GM20000 (cell line): ENCODE data around the gene PRKAB2.
"Not testable (repeated sequence)": the region's sequence is repeated elsewhere in the genome, so short reads cannot be mapped to it uniquely, and the experiment has no call there.

Experiments
- DNase-seq: peaks from one replicate; pipeline ENCODE4 v3.0.0; 2012; ENCODE audit warnings: low spot score
- TF ChIP-seq, protein P1 (sequence below): IDR thresholded peaks from 2 replicates; pipeline ENCODE4 v1.5.1; 2012; ENCODE audit warnings: mild to moderate bottlenecking, control low read depth; ENCODE audit errors: extremely low read depth, missing control alignments

PRKAB2 gene

DNA sequence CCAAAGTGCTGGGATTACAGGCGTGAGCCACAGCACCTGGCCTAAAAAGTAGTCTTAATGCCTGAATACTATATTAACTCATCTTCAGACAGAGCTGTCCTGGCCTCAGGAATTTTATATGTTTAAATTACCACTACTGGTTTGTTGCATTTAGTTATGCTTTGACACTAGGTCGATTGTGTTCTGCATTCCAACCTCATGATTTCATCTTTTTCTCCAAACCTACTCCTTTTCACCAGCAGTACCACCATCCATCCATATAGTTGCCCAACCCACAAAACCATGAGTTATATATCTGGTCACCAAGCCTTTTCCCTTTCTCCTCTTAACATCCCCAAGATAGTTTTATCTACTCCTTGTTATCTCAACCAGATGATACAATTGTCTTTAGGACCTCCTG lies 30.3 kb upstream of the PRKAB2 start:
- TF ChIP-seq, protein P1, sequence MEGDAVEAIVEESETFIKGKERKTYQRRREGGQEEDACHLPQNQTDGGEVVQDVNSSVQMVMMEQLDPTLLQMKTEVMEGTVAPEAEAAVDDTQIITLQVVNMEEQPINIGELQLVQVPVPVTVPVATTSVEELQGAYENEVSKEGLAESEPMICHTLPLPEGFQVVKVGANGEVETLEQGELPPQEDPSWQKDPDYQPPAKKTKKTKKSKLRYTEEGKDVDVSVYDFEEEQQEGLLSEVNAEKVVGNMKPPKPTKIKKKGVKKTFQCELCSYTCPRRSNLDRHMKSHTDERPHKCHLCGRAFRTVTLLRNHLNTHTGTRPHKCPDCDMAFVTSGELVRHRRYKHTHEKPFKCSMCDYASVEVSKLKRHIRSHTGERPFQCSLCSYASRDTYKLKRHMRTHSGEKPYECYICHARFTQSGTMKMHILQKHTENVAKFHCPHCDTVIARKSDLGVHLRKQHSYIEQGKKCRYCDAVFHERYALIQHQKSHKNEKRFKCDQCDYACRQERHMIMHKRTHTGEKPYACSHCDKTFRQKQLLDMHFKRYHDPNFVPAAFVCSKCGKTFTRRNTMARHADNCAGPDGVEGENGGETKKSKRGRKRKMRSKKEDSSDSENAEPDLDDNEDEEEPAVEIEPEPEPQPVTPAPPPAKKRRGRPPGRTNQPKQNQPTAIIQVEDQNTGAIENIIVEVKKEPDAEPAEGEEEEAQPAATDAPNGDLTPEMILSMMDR = no peak
- no peak for DNase-seq

DNA sequence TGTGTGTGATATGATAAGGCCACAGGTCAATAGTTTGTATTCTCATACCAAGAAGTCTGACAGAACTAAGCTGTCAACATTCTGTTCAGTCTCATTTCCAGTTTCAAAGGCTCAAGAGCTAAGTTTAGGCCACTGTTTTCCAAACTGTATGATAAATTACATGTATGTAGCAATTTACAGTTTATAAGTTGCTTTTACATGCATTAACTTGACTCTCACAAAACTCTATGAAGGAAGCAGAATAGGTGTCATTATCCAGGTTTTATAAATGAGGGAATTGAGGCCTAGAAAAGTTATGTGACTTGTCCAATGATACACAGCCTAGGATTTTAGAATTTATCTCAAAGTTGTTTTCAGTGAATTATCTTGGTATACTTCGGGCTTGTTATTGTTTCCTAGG lies 29.5 kb upstream of the PRKAB2 start:
- DNase-seq = no peak
- TF ChIP-seq, protein P1 = no peak

DNA sequence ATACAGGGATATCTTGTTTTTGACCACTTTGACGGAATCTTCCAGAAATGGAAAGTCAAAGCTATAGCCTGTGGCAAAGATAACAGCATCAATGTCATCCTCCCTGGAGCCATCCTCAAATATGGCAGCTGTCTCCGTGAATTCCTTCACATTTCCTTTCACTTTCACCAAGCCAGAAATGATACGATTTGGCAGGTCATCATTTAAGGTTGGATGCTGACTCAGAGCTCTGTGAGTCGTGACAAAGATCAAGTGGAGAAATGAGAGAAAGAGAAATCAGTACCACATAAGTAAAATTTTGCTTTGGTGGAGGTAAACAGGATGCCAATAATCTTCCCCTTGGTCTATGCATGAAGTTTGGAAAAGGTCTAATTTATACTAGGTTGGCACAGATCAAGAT lies 29.0 kb upstream of the PRKAB2 start:
- TF ChIP-seq, protein P1 = no peak
- DNase-seq = no peak

DNA sequence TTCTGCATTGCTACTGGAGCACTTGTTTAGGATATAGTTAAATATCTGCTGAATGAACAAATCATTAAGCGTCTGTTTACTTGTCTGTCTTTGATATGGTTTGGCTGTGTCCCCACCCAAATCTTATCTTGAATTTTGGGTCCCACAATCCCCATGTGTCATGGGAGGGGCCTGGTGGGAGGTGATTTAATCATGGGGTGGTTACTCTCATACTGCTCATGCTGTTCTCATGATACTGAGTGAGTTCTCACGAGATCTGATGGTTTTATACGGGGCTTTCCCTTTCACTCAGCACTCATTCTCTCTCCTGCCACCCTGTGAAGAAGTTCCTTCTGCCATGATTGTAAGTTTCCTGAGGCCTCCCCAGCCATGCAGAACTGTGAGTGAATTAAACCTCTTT lies 25.1 kb upstream of the PRKAB2 start:
- not testable (repeated sequence) for DNase-seq

DNA sequence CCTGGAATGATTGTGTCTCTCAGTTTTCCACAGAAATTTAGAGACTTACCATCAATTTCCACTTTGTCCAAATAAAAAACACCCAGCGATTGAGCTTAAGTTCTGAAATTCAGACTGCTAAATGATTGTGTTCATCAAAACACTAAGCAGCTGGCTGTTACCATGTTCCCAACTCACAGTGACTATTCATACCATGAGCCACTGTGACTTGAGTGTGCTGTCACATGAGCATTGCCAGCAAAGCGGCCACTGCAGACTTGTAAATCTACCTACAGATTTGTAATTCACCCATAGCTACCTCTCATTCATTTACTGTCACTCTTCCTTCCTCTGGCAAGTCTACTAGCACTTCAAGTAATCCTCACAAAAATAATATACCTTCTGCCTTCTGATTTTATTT lies 17.2 kb upstream of the PRKAB2 start:
- no peak for DNase-seq
- TF ChIP-seq, protein P1 = no peak

DNA sequence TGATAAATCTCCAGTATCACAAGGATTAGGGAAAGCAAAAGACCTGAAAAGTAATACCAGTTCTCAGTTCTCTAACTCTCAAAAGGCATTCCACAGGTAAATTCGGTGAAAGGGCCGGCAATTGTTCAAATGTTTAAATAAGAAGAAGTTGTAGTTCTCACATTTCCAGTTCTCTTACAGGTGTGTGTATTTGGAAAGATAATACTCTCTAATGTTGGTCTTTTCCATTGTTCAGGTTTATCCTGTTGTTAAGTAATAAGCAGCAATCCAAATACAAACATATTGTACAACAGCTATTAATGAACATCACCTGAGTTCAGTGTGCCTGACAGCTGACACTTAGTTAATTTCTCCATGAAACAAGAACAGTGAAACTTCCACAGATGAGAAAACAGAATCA lies 13.2 kb upstream of the PRKAB2 start:
- no peak for DNase-seq
- TF ChIP-seq, protein P1 = no peak

DNA sequence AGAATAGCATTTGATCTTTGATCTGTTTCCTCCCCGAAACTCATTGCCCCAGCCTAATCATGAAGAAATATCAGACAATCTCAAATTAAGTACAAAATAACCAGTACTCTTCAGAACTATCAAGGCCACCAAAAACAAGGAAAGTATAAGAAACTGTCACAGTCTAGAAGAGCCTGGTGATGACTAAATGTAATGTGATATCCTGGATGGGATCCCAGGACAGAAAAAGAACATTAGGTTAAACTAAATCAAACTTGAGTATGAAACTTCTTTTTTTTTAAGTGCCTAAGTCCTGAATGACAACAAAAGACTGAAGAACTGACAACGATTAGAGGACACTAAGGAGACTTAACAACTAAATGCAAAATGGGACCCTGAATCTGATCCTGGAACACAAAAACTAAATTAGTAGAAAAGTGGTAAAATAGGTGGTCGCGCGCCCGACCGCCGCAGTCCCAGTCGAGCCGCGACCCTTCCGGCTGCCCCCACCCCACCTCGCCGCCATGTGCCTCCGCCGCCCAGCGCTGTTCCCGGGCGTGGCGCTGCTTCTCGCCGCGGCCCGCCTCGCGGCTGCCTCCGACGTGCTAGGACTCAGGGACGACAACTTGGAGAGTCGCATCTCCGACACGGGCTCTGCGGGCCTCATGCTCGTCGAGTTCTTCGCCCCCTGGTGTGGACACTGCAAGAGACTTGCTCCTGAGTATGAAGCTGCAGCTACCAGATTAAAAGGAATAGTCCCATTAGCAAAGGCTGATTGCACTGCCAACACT lies 5.5 kb upstream of the PRKAB2 start:
- TF ChIP-seq, protein P1 = no peak
- DNase-seq = no peak
